Calu3 (cell line): Measurements from ENCODE around the gene LRTM2. TPM values are rescaled to one million over a fixed set of nuclear protein-coding genes. Genes with fewer than 3 reads are reported as not detected.

ENCODE experiments used
- BruUV-seq: library from RNA; stranded (reverse); fragments of 400-500 nt; replicated peaks from 2 replicates; lab custom pipeline; 2021; lab: Mats Ljungman, UMichigan
- CTCF ChIA-PET: fragments of 300-600 bp; sonication (Branson Sonifier 250); formaldehyde crosslinking; loops from one replicate; lab custom pipeline; 2022; ENCODE audit warnings: antibody characterized with exemption; lab: Charles Lee
- DNase-seq: peaks from one replicate; pipeline ENCODE4 v3.0.0; 2022
- H3K27ac Mint-ChIP-seq: one replicate; pipeline ENCODE4 v1.8.0; 2022; ENCODE audit warnings: mixed read lengths; ENCODE audit not compliant: unreplicated experiment
- H3K27me3 Mint-ChIP-seq: one replicate; pipeline ENCODE4 v1.8.0; 2022; ENCODE audit warnings: mixed read lengths; ENCODE audit not compliant: unreplicated experiment
- H3K36me3 Mint-ChIP-seq: one replicate; pipeline ENCODE4 v1.8.0; 2022; ENCODE audit warnings: mild to moderate bottlenecking, moderate library complexity, mixed read lengths; ENCODE audit not compliant: insufficient read depth, unreplicated experiment
- H3K4me1 Mint-ChIP-seq: one replicate; pipeline ENCODE4 v1.8.0; 2022; ENCODE audit warnings: mild to moderate bottlenecking, low read depth, mixed read lengths; ENCODE audit not compliant: unreplicated experiment
- H3K4me3 Mint-ChIP-seq: one replicate; pipeline ENCODE4 v1.8.0; 2022; ENCODE audit warnings: mild to moderate bottlenecking, low read depth, moderate library complexity, mixed read lengths; ENCODE audit not compliant: unreplicated experiment
- H3K9me3 Mint-ChIP-seq: one replicate; pipeline ENCODE4 v1.8.0; 2022; ENCODE audit warnings: low read depth, mixed read lengths; ENCODE audit not compliant: unreplicated experiment
- intact Hi-C: fragments of 100-400 bp; cut with micrococcal nuclease; formaldehyde crosslinking; loops from one replicate; pipeline ENCODE4 v1.10.0; 2022; ENCODE audit not compliant: unreplicated experiment
- total RNA-seq: library from RNA; stranded (reverse); gene quantifications from 2 replicates; pipeline ENCODE4 v1.2.3, GENCODE V29; 2022
- TF ChIP-seq, protein P1 (sequence below): fragments of 200-600 bp; IDR thresholded peaks from one replicate; pipeline ENCODE4 v1.8.0; 2022; ENCODE audit warnings: antibody characterized with exemption; ENCODE audit not compliant: unreplicated experiment

LRTM2 gene
- total RNA-seq, 1 experiment from 2014 or later = not detected

- H3K4me1 Mint-ChIP-seq = no peaks in the 10 kb centered on the region
- H3K27me3 Mint-ChIP-seq = peaks cover 42% of the 10 kb centered on the region
- H3K9me3 Mint-ChIP-seq = no peaks in the 10 kb centered on the region
- CTCF ChIA-PET = interaction anchor here (1.6 to 3.1 kb wide), 3 partner anchors 143 to 144 kb away, joined by 5 to 23 read pairs (median 6); no protein-coding TSS in a partner anchor
- TF ChIP-seq, protein P1, sequence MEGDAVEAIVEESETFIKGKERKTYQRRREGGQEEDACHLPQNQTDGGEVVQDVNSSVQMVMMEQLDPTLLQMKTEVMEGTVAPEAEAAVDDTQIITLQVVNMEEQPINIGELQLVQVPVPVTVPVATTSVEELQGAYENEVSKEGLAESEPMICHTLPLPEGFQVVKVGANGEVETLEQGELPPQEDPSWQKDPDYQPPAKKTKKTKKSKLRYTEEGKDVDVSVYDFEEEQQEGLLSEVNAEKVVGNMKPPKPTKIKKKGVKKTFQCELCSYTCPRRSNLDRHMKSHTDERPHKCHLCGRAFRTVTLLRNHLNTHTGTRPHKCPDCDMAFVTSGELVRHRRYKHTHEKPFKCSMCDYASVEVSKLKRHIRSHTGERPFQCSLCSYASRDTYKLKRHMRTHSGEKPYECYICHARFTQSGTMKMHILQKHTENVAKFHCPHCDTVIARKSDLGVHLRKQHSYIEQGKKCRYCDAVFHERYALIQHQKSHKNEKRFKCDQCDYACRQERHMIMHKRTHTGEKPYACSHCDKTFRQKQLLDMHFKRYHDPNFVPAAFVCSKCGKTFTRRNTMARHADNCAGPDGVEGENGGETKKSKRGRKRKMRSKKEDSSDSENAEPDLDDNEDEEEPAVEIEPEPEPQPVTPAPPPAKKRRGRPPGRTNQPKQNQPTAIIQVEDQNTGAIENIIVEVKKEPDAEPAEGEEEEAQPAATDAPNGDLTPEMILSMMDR = no peak
- intact Hi-C loops = loop anchor here (5.0 kb wide), 1 partner anchor 785 kb away; no protein-coding TSS in a partner anchor
- no peak overlapping the region for H3K27ac Mint-ChIP-seq
- peaks cover 21% of the 10 kb centered on the region for H3K36me3 Mint-ChIP-seq
- no TSS peak for BruUV-seq
- peak; percentile 29 for DNase-seq
- peak overlapping the region; percentile 77 for H3K4me3 Mint-ChIP-seq
Measured at GRCh38 chr12:1797011-1797901, 23.1 kb upstream of the LRTM2 start.

- CTCF ChIA-PET = interaction anchor here (1.8 kb wide), 1 partner anchor 142 kb away, joined by 6 read pairs; no protein-coding TSS in a partner anchor
- TF ChIP-seq, protein P1 = no peak
- no TSS peak for BruUV-seq
- no peak overlapping the region for H3K4me3 Mint-ChIP-seq
- no peak for DNase-seq
- H3K4me1 Mint-ChIP-seq = no peaks in the 10 kb centered on the region
- no peaks in the 10 kb centered on the region for H3K9me3 Mint-ChIP-seq
- no peak overlapping the region for H3K27ac Mint-ChIP-seq
- H3K27me3 Mint-ChIP-seq = peaks cover 48% of the 10 kb centered on the region
- H3K36me3 Mint-ChIP-seq = peaks cover 19% of the 10 kb centered on the region
- intact Hi-C loops = loop anchor here (5.0 kb wide), 1 partner anchor 784 kb away; no protein-coding TSS in a partner anchor
Measured at GRCh38 chr12:1797991-1798640, 22.2 kb upstream of the LRTM2 start.

- CTCF ChIA-PET = interaction anchor here (1.8 kb wide), 1 partner anchor 141 kb away, joined by 6 read pairs; no protein-coding TSS in a partner anchor
- no peak for DNase-seq
- intact Hi-C loops = loop anchor here (5.0 kb wide), 1 partner anchor 784 kb away; no protein-coding TSS in a partner anchor
- Mint-ChIP-seq H3K9me3 (no peaks in the 10 kb centered on the region), H3K27me3 (peaks cover 48% of the 10 kb centered on the region), H3K4me1 (no peaks in the 10 kb centered on the region), H3K4me3 (no peak overlapping the region), H3K36me3 (peaks cover 15% of the 10 kb centered on the region), H3K27ac (no peak overlapping the region)
- no TSS peak for BruUV-seq
- TF ChIP-seq, protein P1 = no peak
Measured at GRCh38 chr12:1798641-1799020, 21.7 kb upstream of the LRTM2 start.
